SK-N-SH (cell line): Measurements from ENCODE around the gene CUL7.

Source experiments
- CTCF ChIP-seq: fragments of 200-600 bp; sonication (generic); IDR thresholded peaks from 2 replicates; pipeline ENCODE4 v1.6.1; 2017; ENCODE audit warnings: antibody characterized with exemption, mild to moderate bottlenecking, moderate library complexity
- EZH2phosphoT487 ChIP-seq: fragments of 200-600 bp; sonication (generic); IDR thresholded peaks from 2 replicates; pipeline ENCODE4 v1.6.1; 2017; ENCODE audit warnings: low read depth, mixed run types, mild to moderate bottlenecking, antibody characterized with exemption, moderate library complexity, borderline replicate concordance
- FOSL2 ChIP-seq: IDR thresholded peaks from 2 replicates; pipeline ENCODE4 v1.4.0; 2012; ENCODE audit warnings: low read depth, mild to moderate bottlenecking, moderate library complexity, borderline replicate concordance
- FOXM1 ChIP-seq: IDR thresholded peaks from 2 replicates; pipeline ENCODE4 v1.4.0; 2012; ENCODE audit warnings: low read depth, mild to moderate bottlenecking
- NRF1 ChIP-seq: IDR thresholded peaks from 2 replicates; pipeline ENCODE4 v1.6.1; 2012; ENCODE audit warnings: low read depth, mild to moderate bottlenecking, low read length
- PBX3 ChIP-seq: IDR thresholded peaks from 2 replicates; pipeline ENCODE4; 2012
- REST ChIP-seq: IDR thresholded peaks from 2 replicates; pipeline ENCODE4 v1.6.1; 2012; ENCODE audit warnings: mild to moderate bottlenecking, low read depth, low read length, moderate library complexity
- SIN3A ChIP-seq: IDR thresholded peaks from 2 replicates; pipeline ENCODE4 v1.6.1; 2012; ENCODE audit warnings: low read depth, mild to moderate bottlenecking, low read length, moderate library complexity, borderline replicate concordance
- SMC3 ChIP-seq: IDR thresholded peaks from 2 replicates; pipeline ENCODE4 v1.6.1; 2012; ENCODE audit warnings: low read depth, low read length, improper control_type of control experiment
- TCF12 ChIP-seq: IDR thresholded peaks from 2 replicates; pipeline ENCODE4 v1.4.0; 2012
- USF1 ChIP-seq: IDR thresholded peaks from 2 replicates; pipeline ENCODE4 v1.4.0; 2012; ENCODE audit warnings: low read depth, borderline replicate concordance
- USF2 ChIP-seq: fragments of 150-350 bp; IDR thresholded peaks from 2 replicates; pipeline ENCODE4 v1.6.1; 2017; ENCODE audit warnings: antibody characterized with exemption, low read length, low read depth, borderline replicate concordance
- YY1 ChIP-seq: IDR thresholded peaks from 2 replicates; pipeline ENCODE4 v1.4.0; 2012; ENCODE audit warnings: low read depth, mild to moderate bottlenecking
- ZBTB33 ChIP-seq: IDR thresholded peaks from 2 replicates; pipeline ENCODE4 v1.4.0; 2012; ENCODE audit warnings: low read depth, borderline replicate concordance

- no peak for TF ChIP-seq REST
- TF ChIP-seq CTCF = no peak
- no peak for TF ChIP-seq SIN3A
- TF ChIP-seq FOXM1 = no peak
- no peak for TF ChIP-seq ZBTB33
- no peak for TF ChIP-seq FOSL2
- TF ChIP-seq USF2 = no peak
- no peak for TF ChIP-seq YY1
- no peak for TF ChIP-seq EZH2phosphoT487
- TF ChIP-seq TCF12 = no peak
- TF ChIP-seq PBX3 = no peak
- no peak for TF ChIP-seq USF1
- no peak for TF ChIP-seq NRF1
- no peak for TF ChIP-seq SMC3
These were observed 32.5 kb upstream of the CUL7 start for GRCh38 chr6:43086022-43086658.
